Stimulated activated CD8-positive, alpha-beta memory T cell treated with anti-CD3 and anti-CD28 coated beads, Interleukin-2, amount 100 ng/mL, for 1 hour (primary cell): ENCODE data around the gene PROSER3.

Experiments
- DNase-seq, 2 donors: peaks; one replicate each; pipeline ENCODE4 v3.0.0-alpha.2; 2020; ENCODE audit warnings: low read depth in 2 of 2

Gene PROSER3

GRCh38 chr19:35738887-35739229 lies 19.1 kb upstream of the PROSER3 start:
- DNase-seq = no peak

- no peak for DNase-seq
These were observed 18.5 kb upstream of the PROSER3 start for GRCh38 chr19:35739275-35740107.

GRCh38 chr19:35740108-35740422 lies 17.9 kb upstream of the PROSER3 start:
- no peak for DNase-seq

GRCh38 chr19:35740423-35741202 lies 17.4 kb upstream of the PROSER3 start:
- peak; percentile 86 to 94 for DNase-seq

- no peak for DNase-seq
These were observed 16.8 kb upstream of the PROSER3 start for GRCh38 chr19:35741203-35741515.

- peak in 1 of 2 donors; percentile 43 for DNase-seq
These were observed 15.8 kb upstream of the PROSER3 start, which contains the start of gene IGFLR1 for GRCh38 chr19:35742121-35742724. Gene IGFLR1 (minus strand): TSS chr19:35742452. CDS start chr19:35741180, 1,272 bp downstream.

GRCh38 chr19:35743640-35744429 lies 14.1 kb upstream of the PROSER3 start:
- DNase-seq = no peak

- peak; percentile 79 to 87 for DNase-seq
These were observed 13.3 kb upstream of the PROSER3 start for GRCh38 chr19:35744430-35745327.

- peak; percentile 92 to 93 for DNase-seq
These were observed 12.5 kb upstream of the PROSER3 start, which contains the start of the genes PSENEN and U2AF1L4 for GRCh38 chr19:35745328-35746086. Gene PSENEN (plus strand): TSS chr19:35745651. CDS start chr19:35745931, 280 bp downstream. Gene U2AF1L4 (minus strand): TSS chr19:35745418. CDS start chr19:35745391, 27 bp downstream.

GRCh38 chr19:35746087-35746462 lies 11.9 kb upstream of the PROSER3 start:
- no peak for DNase-seq

GRCh38 chr19:35746531-35746930 lies 11.4 kb upstream of the PROSER3 start:
- DNase-seq = no peak

GRCh38 chr19:35748106-35749020 lies 9.6 kb upstream of the PROSER3 start, which contains the start of gene LIN37:
Gene LIN37 (plus strand): TSS chr19:35748576. CDS start chr19:35748725, 149 bp downstream.
- DNase-seq = peak; percentile 90 to 97

GRCh38 chr19:35750167-35750566 lies 7.8 kb upstream of the PROSER3 start:
- no peak for DNase-seq

GRCh38 chr19:35751839-35752745 lies 5.9 kb upstream of the PROSER3 start:
- no peak for DNase-seq

GRCh38 chr19:35752746-35753350 lies 5.1 kb upstream of the PROSER3 start:
- DNase-seq = no peak

- no peak for DNase-seq
These were observed 4.2 kb upstream of the PROSER3 start for GRCh38 chr19:35753634-35754369.
